CD14-positive monocyte (primary cell): ENCODE data around the gene SYNPO2. TPM values are rescaled to one million over a fixed set of nuclear protein-coding genes. Genes with fewer than 3 reads are reported as not detected.

ENCODE experiments used
- DNase-seq, 3 donors: peaks; one replicate each; pipeline ENCODE4 v3.0.0-alpha.2; 2011 to 2022
- H2AFZ ChIP-seq: 2 replicates; pipeline ENCODE4 v1.6.0; 2012; ENCODE audit warnings: mild to moderate bottlenecking, low read depth, low read length, inconsistent platforms; ENCODE audit not compliant: insufficient read depth, poor library complexity, severe bottlenecking
- H3K27ac ChIP-seq, 2 donors: 1 replicate in 1 of 2; 2 replicates in 1 of 2; pipeline ENCODE4 v1.5.1; 2012 to 2013; ENCODE audit warnings: low read length in 2 of 2, control low read depth in 1 of 2, inconsistent platforms in 1 of 2, low read depth in 1 of 2, mild to moderate bottlenecking in 1 of 2
- H3K27me3 ChIP-seq, 2 donors: one replicate each; pipeline versions ENCODE4 v1.6.0 to v1.6.1; 2011 to 2013; ENCODE audit warnings: low read length in 2 of 2; ENCODE audit not compliant: control insufficient read depth in 2 of 2, insufficient read depth in 2 of 2
- H3K36me3 ChIP-seq, 2 donors: replicated peaks in 1 of 2; 1 replicate in 1 of 2; 2 replicates in 1 of 2; pipeline versions ENCODE4 v1.5.1 to v1.6.1; 2012 to 2013; ENCODE audit warnings: low read length in 2 of 2, control low read depth in 1 of 2, inconsistent platforms in 1 of 2, mild to moderate bottlenecking in 1 of 2; ENCODE audit not compliant: insufficient read depth in 2 of 2, control insufficient read depth in 1 of 2
- H3K4me1 ChIP-seq, 2 donors: 1 replicate in 1 of 2; 2 replicates in 1 of 2; pipeline versions ENCODE4 v1.5.1 to v1.6.1; 2012 to 2013; ENCODE audit warnings: low read length in 2 of 2, control low read depth in 1 of 2, inconsistent platforms in 1 of 2, mild to moderate bottlenecking in 1 of 2, moderate library complexity in 1 of 2; ENCODE audit not compliant: insufficient read depth in 2 of 2, control insufficient read depth in 1 of 2
- H3K4me2 ChIP-seq: replicated peaks from 2 replicates; pipeline ENCODE3; 2012; ENCODE audit warnings: low read length, moderate library complexity, mild to moderate bottlenecking; ENCODE audit not compliant: poor library complexity, severe bottlenecking; ENCODE audit errors: extremely low read depth
- H3K4me3 ChIP-seq, 3 experiments: fragments of 200-600 bp in 1 of 3; sonication (generic) in 1 of 3; replicated peaks in 1 of 3; 1 replicate in 2 of 3; 2 replicates in 1 of 3; pipeline ENCODE4 v1.5.1; 2011 to 2013; ENCODE audit warnings: low read length in 3 of 3, mild to moderate bottlenecking in 3 of 3, control low read depth in 2 of 3, low read depth in 2 of 3, inconsistent platforms in 1 of 3, moderate library complexity in 1 of 3
- H3K79me2 ChIP-seq: 2 replicates; pipeline ENCODE4 v1.6.0; 2012; ENCODE audit warnings: mild to moderate bottlenecking, control low read depth, inconsistent platforms, low read length, moderate library complexity; ENCODE audit not compliant: insufficient read depth
- H3K9ac ChIP-seq: 2 replicates; pipeline ENCODE4 v1.6.0; 2017; ENCODE audit warnings: low read length, mild to moderate bottlenecking; ENCODE audit not compliant: insufficient read depth, poor library complexity, severe bottlenecking
- H3K9me3 ChIP-seq, 2 donors: replicated peaks in 1 of 2; 1 replicate in 1 of 2; 2 replicates in 1 of 2; pipeline versions ENCODE4 v1.5.1 to v1.6.1; 2012 to 2013; ENCODE audit warnings: low read length in 2 of 2, control low read depth in 1 of 2; ENCODE audit not compliant: control insufficient read depth in 1 of 2, insufficient read depth in 1 of 2
- H4K20me1 ChIP-seq: 2 replicates; pipeline ENCODE4 v1.6.0; 2012; ENCODE audit warnings: mild to moderate bottlenecking, low read length, control low read depth, moderate library complexity; ENCODE audit not compliant: insufficient read depth
- H3K27ac Mint-ChIP-seq, 7 donors: one replicate each; pipeline ENCODE4 v1.8.0; 2020; ENCODE audit warnings: mild to moderate bottlenecking in 7 of 7, mixed read lengths in 7 of 7, moderate library complexity in 6 of 7, inconsistent platforms in 2 of 7
- H3K27me3 Mint-ChIP-seq, 3 donors: one replicate each; pipeline ENCODE4 v1.8.0; 2021 to 2022; ENCODE audit warnings: low read depth in 3 of 3, mild to moderate bottlenecking in 3 of 3, mixed read lengths in 3 of 3, moderate library complexity in 3 of 3, inconsistent platforms in 1 of 3
- H3K36me3 Mint-ChIP-seq, 2 donors: one replicate each; pipeline ENCODE4 v1.8.0; 2020; ENCODE audit warnings: mixed read lengths in 2 of 2, inconsistent platforms in 1 of 2, mild to moderate bottlenecking in 1 of 2
- H3K4me1 Mint-ChIP-seq: one replicate; pipeline ENCODE4 v1.8.0; 2020; ENCODE audit warnings: mild to moderate bottlenecking, mixed read lengths
- H3K4me3 Mint-ChIP-seq, 2 donors: one replicate each; pipeline ENCODE4 v1.8.0; 2020; ENCODE audit warnings: mild to moderate bottlenecking in 2 of 2, mixed read lengths in 2 of 2, moderate library complexity in 1 of 2
- H3K9me3 Mint-ChIP-seq, 7 donors: one replicate each; pipeline ENCODE4 v1.8.0; 2020 to 2022; ENCODE audit warnings: mixed read lengths in 7 of 7, mild to moderate bottlenecking in 6 of 7, moderate library complexity in 6 of 7, inconsistent platforms in 2 of 7
- WGBS: methylation state at CpG from one replicate; pipeline ENCODE4 v1.1.5; 2013; ENCODE audit warnings: missing lambda C conversion rate; ENCODE audit not compliant: insufficient coverage; 5-methylcytosine and 5-hydroxymethylcytosine counted together
- intact Hi-C, 2 donors: fragments of 100-400 bp; cut with micrococcal nuclease; formaldehyde crosslinking; loops; one replicate each; pipeline versions ENCODE4 v1.15.0 to v1.15.1; 2023
- polyA plus RNA-seq, 3 donors: library from polyadenylated mRNA; depleted of rRNA in 1 of 3; unstranded in 2 of 3; stranded (reverse) in 1 of 3; fragments of 300-500 nt in 2 of 3; fragments of >200 nt in 1 of 3; fragmentation: Illumina TruSeq in 2 of 3; gene quantifications; 1 replicate in 2 of 3; 2 replicates in 1 of 3; pipeline ENCODE4 v1.2.3, GENCODE V29; 2012 to 2021
- TF ChIP-seq, protein P1 (sequence below): fragments of 200-600 bp; IDR thresholded peaks from one replicate; pipeline ENCODE4 v1.8.0; 2022; ENCODE audit warnings: antibody characterized with exemption, mild to moderate bottlenecking

Gene SYNPO2
- polyA plus RNA-seq, 3 donors = 0.04 TPM; not detected in 2

DNA sequence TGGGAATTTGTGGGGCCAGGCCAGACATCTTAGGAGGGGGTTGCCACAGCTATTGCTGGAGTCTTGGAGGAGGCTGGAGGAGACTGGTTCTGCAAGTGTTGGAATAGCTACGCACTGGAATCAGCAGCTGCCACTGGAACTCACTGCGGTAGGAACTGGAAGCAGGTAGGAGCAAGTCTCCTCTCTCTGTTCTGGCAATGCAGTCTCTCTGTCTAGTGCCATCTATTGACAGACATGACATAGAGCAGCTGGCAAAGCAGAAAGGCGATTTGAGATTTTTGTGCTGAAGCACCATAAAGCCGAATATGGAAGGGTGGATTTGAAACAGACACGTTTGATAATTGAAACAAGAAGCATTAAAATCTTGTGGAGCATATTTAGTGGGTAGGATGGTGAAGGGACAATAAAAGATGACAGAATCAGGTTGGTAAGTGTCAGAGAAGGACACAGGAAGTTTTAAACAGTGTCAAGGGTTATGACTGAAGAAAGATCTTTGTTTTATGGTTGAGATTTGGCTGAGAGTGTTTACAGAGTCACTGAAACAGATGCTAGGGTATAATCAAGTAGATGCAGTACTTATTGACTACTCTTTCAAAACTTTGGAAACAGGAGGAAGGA, 23.5 kb upstream of the SYNPO2 start:
- Histone ChIP-seq H3K4me1 (peaks cover 0 to 11% of the 10 kb centered on the region in 2 donors), H3K27ac (no peak overlapping the region), H3K4me3 (no peak overlapping the region), H2AFZ (no peak overlapping the region), H3K79me2 (no peaks in the 10 kb centered on the region), H4K20me1 (no peaks in the 10 kb centered on the region), H3K4me2 (no peak overlapping the region), H3K27me3 (no peaks in the 10 kb centered on the region), H3K36me3 (no peaks in the 10 kb centered on the region), H3K9ac (no peak overlapping the region), H3K9me3 (no peaks in the 10 kb centered on the region)
- WGBS = 28% methylated on average over 5 of the region's 5 CpGs
- intact Hi-C loops = no loop called here
- peak in 2 of 3 donors; percentile 15 to 16 for DNase-seq
- TF ChIP-seq, protein P1, sequence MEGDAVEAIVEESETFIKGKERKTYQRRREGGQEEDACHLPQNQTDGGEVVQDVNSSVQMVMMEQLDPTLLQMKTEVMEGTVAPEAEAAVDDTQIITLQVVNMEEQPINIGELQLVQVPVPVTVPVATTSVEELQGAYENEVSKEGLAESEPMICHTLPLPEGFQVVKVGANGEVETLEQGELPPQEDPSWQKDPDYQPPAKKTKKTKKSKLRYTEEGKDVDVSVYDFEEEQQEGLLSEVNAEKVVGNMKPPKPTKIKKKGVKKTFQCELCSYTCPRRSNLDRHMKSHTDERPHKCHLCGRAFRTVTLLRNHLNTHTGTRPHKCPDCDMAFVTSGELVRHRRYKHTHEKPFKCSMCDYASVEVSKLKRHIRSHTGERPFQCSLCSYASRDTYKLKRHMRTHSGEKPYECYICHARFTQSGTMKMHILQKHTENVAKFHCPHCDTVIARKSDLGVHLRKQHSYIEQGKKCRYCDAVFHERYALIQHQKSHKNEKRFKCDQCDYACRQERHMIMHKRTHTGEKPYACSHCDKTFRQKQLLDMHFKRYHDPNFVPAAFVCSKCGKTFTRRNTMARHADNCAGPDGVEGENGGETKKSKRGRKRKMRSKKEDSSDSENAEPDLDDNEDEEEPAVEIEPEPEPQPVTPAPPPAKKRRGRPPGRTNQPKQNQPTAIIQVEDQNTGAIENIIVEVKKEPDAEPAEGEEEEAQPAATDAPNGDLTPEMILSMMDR = peak; percentile 55
- H3K4me3 Mint-ChIP-seq = no peak overlapping the region
- H3K4me1 Mint-ChIP-seq = peaks cover 11% of the 10 kb centered on the region
- H3K36me3 Mint-ChIP-seq = no peaks in the 10 kb centered on the region
- peaks cover 0 to 6% (median 0%) of the 10 kb centered on the region in 7 donors for H3K9me3 Mint-ChIP-seq
- no peak overlapping the region for H3K27ac Mint-ChIP-seq
- H3K27me3 Mint-ChIP-seq = no peaks in the 10 kb centered on the region

DNA sequence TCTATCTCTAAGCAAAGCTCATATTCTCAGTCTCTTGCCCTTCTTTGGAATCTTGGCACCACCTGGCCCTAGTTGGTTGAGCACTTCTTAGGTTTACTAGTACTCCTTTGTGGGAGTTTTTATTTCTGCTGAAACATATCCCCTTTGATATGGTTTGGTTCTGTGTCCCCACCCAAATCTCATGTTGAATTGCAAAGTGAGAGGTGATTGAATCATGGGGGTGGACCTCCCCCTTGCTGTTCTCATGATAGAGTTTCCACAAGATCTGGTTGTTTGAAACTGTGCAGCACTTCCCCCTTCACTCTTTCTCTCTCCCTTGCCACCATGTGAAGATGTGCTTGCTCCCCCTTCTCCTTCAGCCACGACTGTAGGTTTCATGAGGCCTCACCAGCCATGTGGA, 22.2 kb upstream of the SYNPO2 start:
- TF ChIP-seq, protein P1 = no peak
- no peaks in the 10 kb centered on the region for H3K36me3 Mint-ChIP-seq
- no peak overlapping the region for H3K4me3 Mint-ChIP-seq
- H3K4me2 ChIP-seq = no peak overlapping the region
- peaks cover 0 to 6% (median 0%) of the 10 kb centered on the region in 7 donors for H3K9me3 Mint-ChIP-seq
- no peaks in the 10 kb centered on the region for H3K9me3 ChIP-seq
- DNase-seq = no peak
- intact Hi-C loops = no loop called here
- peak overlapping the region in 6 of 7 donors; percentile 2 to 71 (median 32) for H3K27ac Mint-ChIP-seq
- no peaks in the 10 kb centered on the region for H3K79me2 ChIP-seq
- no peaks in the 10 kb centered on the region for H3K36me3 ChIP-seq
- no peak overlapping the region for H3K4me3 ChIP-seq
- no peaks in the 10 kb centered on the region for H4K20me1 ChIP-seq
- H3K27me3 ChIP-seq = no peaks in the 10 kb centered on the region
- peaks cover 0 to 11% of the 10 kb centered on the region in 2 donors for H3K4me1 ChIP-seq
- WGBS = no CpG with 5 or more reads among the region's 1 CpG
- no peak overlapping the region for H3K27ac ChIP-seq
- peak overlapping the region; percentile 52 for H2AFZ ChIP-seq
- no peaks in the 10 kb centered on the region for H3K27me3 Mint-ChIP-seq
- H3K4me1 Mint-ChIP-seq = peaks cover 11% of the 10 kb centered on the region
- H3K9ac ChIP-seq = no peak overlapping the region
